ENCODE results near the gene FBXL17.

Gene FBXL17

GRCh38 chr5:108083232-108083631, 298.7 kb downstream of the FBXL17 start:
- Histone ChIP-seq H3K9me3 (ENCODE audit: control insufficient read depth, low read length) (no peaks in the 10 kb centered on the region), H3K27me3 (replicated peaks; ENCODE audit: control insufficient read depth, insufficient read depth, low read length) (no peaks in the 10 kb centered on the region), H3K4me3 (ENCODE audit: low read length) (no peak overlapping the region), H3K36me3 (ENCODE audit: control insufficient read depth, insufficient read depth, low read length, severe bottlenecking) (no peaks in the 10 kb centered on the region), H3K4me1 (ENCODE audit: control insufficient read depth, insufficient read depth, low read length) (peaks cover 16% of the 10 kb centered on the region), H3K9ac (ENCODE audit: low read length) (no peak overlapping the region)
- DNase-seq (ENCODE audit: low read depth): no peak

- Histone ChIP-seq H3K27me3 (replicated peaks; ENCODE audit: control insufficient read depth, insufficient read depth, low read length) (no peaks in the 10 kb centered on the region), H3K4me3 (ENCODE audit: low read length) (no peak overlapping the region), H3K36me3 (ENCODE audit: control insufficient read depth, insufficient read depth, low read length, severe bottlenecking) (no peaks in the 10 kb centered on the region), H3K4me1 (ENCODE audit: control insufficient read depth, insufficient read depth, low read length) (peaks cover 16% of the 10 kb centered on the region), H3K9ac (ENCODE audit: low read length) (no peak overlapping the region), H3K9me3 (ENCODE audit: control insufficient read depth, low read length) (no peaks in the 10 kb centered on the region)
- DNase-seq (ENCODE audit: low read depth): no peak
These were observed 300.2 kb downstream of the FBXL17 start for GRCh38 chr5:108081707-108082106.

GRCh38 chr5:108079753-108080152, 302.1 kb downstream of the FBXL17 start:
- Histone ChIP-seq H3K9ac (ENCODE audit: low read length) (no peak overlapping the region), H3K9me3 (ENCODE audit: control insufficient read depth, low read length) (no peaks in the 10 kb centered on the region), H3K4me1 (ENCODE audit: control insufficient read depth, insufficient read depth, low read length) (peaks cover 16% of the 10 kb centered on the region), H3K36me3 (ENCODE audit: control insufficient read depth, insufficient read depth, low read length, severe bottlenecking) (no peaks in the 10 kb centered on the region), H3K27me3 (replicated peaks; ENCODE audit: control insufficient read depth, insufficient read depth, low read length) (no peaks in the 10 kb centered on the region), H3K4me3 (ENCODE audit: low read length) (no peak overlapping the region)
- peak; percentile 35 for DNase-seq (ENCODE audit: low read depth)

GRCh38 chr5:108078882-108079281, 303.0 kb downstream of the FBXL17 start:
- no peak for DNase-seq (ENCODE audit: low read depth)
- Histone ChIP-seq H3K4me1 (ENCODE audit: control insufficient read depth, insufficient read depth, low read length) (peaks cover 16% of the 10 kb centered on the region), H3K4me3 (ENCODE audit: low read length) (no peak overlapping the region), H3K36me3 (ENCODE audit: control insufficient read depth, insufficient read depth, low read length, severe bottlenecking) (no peaks in the 10 kb centered on the region), H3K27me3 (replicated peaks; ENCODE audit: control insufficient read depth, insufficient read depth, low read length) (no peaks in the 10 kb centered on the region), H3K9me3 (ENCODE audit: control insufficient read depth, low read length) (no peaks in the 10 kb centered on the region), H3K9ac (ENCODE audit: low read length) (no peak overlapping the region)

GRCh38 chr5:108078345-108078744, 303.6 kb downstream of the FBXL17 start:
- no peaks in the 10 kb centered on the region for H3K27me3 ChIP-seq (replicated peaks; ENCODE audit: control insufficient read depth, insufficient read depth, low read length)
- DNase-seq (ENCODE audit: low read depth): no peak
- H3K9ac ChIP-seq (ENCODE audit: low read length): no peak overlapping the region
- H3K9me3 ChIP-seq (ENCODE audit: control insufficient read depth, low read length): no peaks in the 10 kb centered on the region
- no peaks in the 10 kb centered on the region for H3K36me3 ChIP-seq (ENCODE audit: control insufficient read depth, insufficient read depth, low read length, severe bottlenecking)
- H3K4me3 ChIP-seq (ENCODE audit: low read length): no peak overlapping the region
- H3K4me1 ChIP-seq (ENCODE audit: control insufficient read depth, insufficient read depth, low read length): peaks cover 16% of the 10 kb centered on the region

- H3K4me3 ChIP-seq (ENCODE audit: low read length): no peak overlapping the region
- no peaks in the 10 kb centered on the region for H3K27me3 ChIP-seq (replicated peaks; ENCODE audit: control insufficient read depth, insufficient read depth, low read length)
- DNase-seq (ENCODE audit: low read depth): no peak
- peaks cover 10% of the 10 kb centered on the region for H3K4me1 ChIP-seq (ENCODE audit: control insufficient read depth, insufficient read depth, low read length)
- no peaks in the 10 kb centered on the region for H3K36me3 ChIP-seq (ENCODE audit: control insufficient read depth, insufficient read depth, low read length, severe bottlenecking)
- no peak overlapping the region for H3K9ac ChIP-seq (ENCODE audit: low read length)
- no peaks in the 10 kb centered on the region for H3K9me3 ChIP-seq (ENCODE audit: control insufficient read depth, low read length)
These were observed 307.3 kb downstream of the FBXL17 start for GRCh38 chr5:108074626-108075025.

GRCh38 chr5:108064302-108064701, 317.6 kb downstream of the FBXL17 start:
- Histone ChIP-seq H3K9ac (ENCODE audit: low read length) (no peak overlapping the region), H3K9me3 (ENCODE audit: control insufficient read depth, low read length) (no peaks in the 10 kb centered on the region), H3K4me3 (ENCODE audit: low read length) (no peak overlapping the region), H3K36me3 (ENCODE audit: control insufficient read depth, insufficient read depth, low read length, severe bottlenecking) (no peaks in the 10 kb centered on the region), H3K4me1 (ENCODE audit: control insufficient read depth, insufficient read depth, low read length) (peaks cover 12% of the 10 kb centered on the region), H3K27me3 (replicated peaks; ENCODE audit: control insufficient read depth, insufficient read depth, low read length) (no peaks in the 10 kb centered on the region)
- no peak for DNase-seq (ENCODE audit: low read depth)

- H3K36me3 ChIP-seq (ENCODE audit: control insufficient read depth, insufficient read depth, low read length, severe bottlenecking): no peaks in the 10 kb centered on the region
- H3K4me3 ChIP-seq (ENCODE audit: low read length): no peak overlapping the region
- no peak overlapping the region for H3K9ac ChIP-seq (ENCODE audit: low read length)
- H3K9me3 ChIP-seq (ENCODE audit: control insufficient read depth, low read length): no peaks in the 10 kb centered on the region
- no peaks in the 10 kb centered on the region for H3K27me3 ChIP-seq (replicated peaks; ENCODE audit: control insufficient read depth, insufficient read depth, low read length)
- H3K4me1 ChIP-seq (ENCODE audit: control insufficient read depth, insufficient read depth, low read length): peaks cover 12% of the 10 kb centered on the region
- DNase-seq (ENCODE audit: low read depth): peak; percentile 67
These were observed 320.0 kb downstream of the FBXL17 start for GRCh38 chr5:108061941-108062340.

GRCh38 chr5:108060340-108060739, 321.6 kb downstream of the FBXL17 start:
- no peak overlapping the region for H3K4me3 ChIP-seq (ENCODE audit: low read length)
- H3K36me3 ChIP-seq (ENCODE audit: control insufficient read depth, insufficient read depth, low read length, severe bottlenecking): no peaks in the 10 kb centered on the region
- no peaks in the 10 kb centered on the region for H3K9me3 ChIP-seq (ENCODE audit: control insufficient read depth, low read length)
- no peak overlapping the region for H3K9ac ChIP-seq (ENCODE audit: low read length)
- peaks cover 12% of the 10 kb centered on the region for H3K4me1 ChIP-seq (ENCODE audit: control insufficient read depth, insufficient read depth, low read length)
- DNase-seq (ENCODE audit: low read depth): no peak
- no peaks in the 10 kb centered on the region for H3K27me3 ChIP-seq (replicated peaks; ENCODE audit: control insufficient read depth, insufficient read depth, low read length)

- no peak for DNase-seq (ENCODE audit: low read depth)
- H3K4me1 ChIP-seq (ENCODE audit: control insufficient read depth, insufficient read depth, low read length): peaks cover 12% of the 10 kb centered on the region
- H3K9ac ChIP-seq (ENCODE audit: low read length): no peak overlapping the region
- no peaks in the 10 kb centered on the region for H3K27me3 ChIP-seq (replicated peaks; ENCODE audit: control insufficient read depth, insufficient read depth, low read length)
- H3K36me3 ChIP-seq (ENCODE audit: control insufficient read depth, insufficient read depth, low read length, severe bottlenecking): no peaks in the 10 kb centered on the region
- peaks cover under 1% of the 10 kb centered on the region for H3K9me3 ChIP-seq (ENCODE audit: control insufficient read depth, low read length)
- no peak overlapping the region for H3K4me3 ChIP-seq (ENCODE audit: low read length)
These were observed 322.6 kb downstream of the FBXL17 start for GRCh38 chr5:108059334-108059733.

- H3K27me3 ChIP-seq (replicated peaks; ENCODE audit: control insufficient read depth, insufficient read depth, low read length): no peaks in the 10 kb centered on the region
- no peaks in the 10 kb centered on the region for H3K36me3 ChIP-seq (ENCODE audit: control insufficient read depth, insufficient read depth, low read length, severe bottlenecking)
- DNase-seq (ENCODE audit: low read depth): no peak
- peaks cover 11% of the 10 kb centered on the region for H3K9me3 ChIP-seq (ENCODE audit: control insufficient read depth, low read length)
- no peaks in the 10 kb centered on the region for H3K4me1 ChIP-seq (ENCODE audit: control insufficient read depth, insufficient read depth, low read length)
- H3K9ac ChIP-seq (ENCODE audit: low read length): no peak overlapping the region
- no peak overlapping the region for H3K4me3 ChIP-seq (ENCODE audit: low read length)
These were observed 327.5 kb downstream of the FBXL17 start for GRCh38 chr5:108054349-108054748.

- DNase-seq (ENCODE audit: low read depth): no peak
These were observed 334.8 kb downstream of the FBXL17 start for GRCh38 chr5:108046955-108047670.

More at GRCh38 chr5:108046955-108047670, 334.8 kb downstream of the FBXL17 start:
- H3K27me3 ChIP-seq (replicated peaks; ENCODE audit: control insufficient read depth, insufficient read depth, low read length): no peaks in the 10 kb centered on the region
- H3K4me1 ChIP-seq (ENCODE audit: control insufficient read depth, insufficient read depth, low read length): no peaks in the 10 kb centered on the region
- peaks cover 3% of the 10 kb centered on the region for H3K36me3 ChIP-seq (ENCODE audit: control insufficient read depth, insufficient read depth, low read length, severe bottlenecking)
- H3K9me3 ChIP-seq (ENCODE audit: control insufficient read depth, low read length): peaks cover 6% of the 10 kb centered on the region
- no peak overlapping the region for H3K9ac ChIP-seq (ENCODE audit: low read length)
- H3K4me3 ChIP-seq (ENCODE audit: low read length): no peak overlapping the region
